Ovary (tissue), 9 donors: ENCODE measurements around the gene TEX13A. TPM values are rescaled to one million over a fixed set of nuclear protein-coding genes. Genes with fewer than 3 reads are reported as not detected.

ENCODE experiments used
- DNase-seq, 5 donors: peaks; one replicate each; pipeline ENCODE4 v3.0.0-alpha.2; 2019 to 2020
- H3K27ac ChIP-seq, 2 donors: fragments of 200-600 bp; one replicate each; pipeline versions ENCODE4 v1.5.1 to v1.8.0; 2019 to 2022
- H3K27me3 ChIP-seq: fragments of 200-600 bp; one replicate; pipeline ENCODE4 v1.8.0; 2022
- H3K36me3 ChIP-seq: fragments of 200-600 bp; sonication (generic); one replicate; pipeline ENCODE4 v1.5.1; 2019
- H3K4me1 ChIP-seq: one replicate; pipeline ENCODE4 v1.8.1; 2013; ENCODE audit warnings: mild to moderate bottlenecking, moderate library complexity; ENCODE audit not compliant: insufficient read depth
- H3K4me3 ChIP-seq: fragments of 200-600 bp; sonication (generic); one replicate; pipeline ENCODE4 v1.5.1; 2017
- H3K9me3 ChIP-seq, 2 donors: fragments of 200-600 bp in 1 of 2; sonication (generic) in 1 of 2; one replicate each; pipeline versions ENCODE4 v1.5.1 to v1.8.1; 2013 to 2019; ENCODE audit warnings: mild to moderate bottlenecking in 1 of 2, moderate library complexity in 1 of 2
- CTCF ChIP-seq, 3 donors: fragments of 450-650 bp in 2 of 3; fragments of 200-600 bp in 1 of 3; IDR thresholded peaks; one replicate each; pipeline versions ENCODE4 v1.5.1 to v1.8.0; 2016 to 2022; ENCODE audit warnings: antibody characterized with exemption in 3 of 3, mild to moderate bottlenecking in 1 of 3
- EP300 ChIP-seq: sonication (generic); formaldehyde crosslinking; IDR thresholded peaks from one replicate; pipeline ENCODE4 v1.6.1; 2017; ENCODE audit warnings: antibody characterized with exemption
- POLR2A ChIP-seq: fragments of 450-650 bp; IDR thresholded peaks from one replicate; pipeline ENCODE4 v1.6.1; 2017; ENCODE audit warnings: antibody characterized with exemption, mild to moderate bottlenecking, moderate library complexity
- WGBS, 3 donors: extraction: QIAGEN DNeasy Blood & Tissue Kit in 1 of 3; methylation state at CpG; one replicate each; pipeline versions ENCODE4 v1.1.5 to v1.1.7; 2013 to 2017; 5-methylcytosine and 5-hydroxymethylcytosine counted together
- intact Hi-C, 4 donors: fragments of 100-400 bp; cut with DNase I; formaldehyde crosslinking; loops; one replicate each; pipeline versions ENCODE4 v1.11.0 to v1.15.1; 2022 to 2023
- polyA plus RNA-seq, 2 donors: library from polyadenylated mRNA; stranded (reverse); fragments of 200-250 nt in 1 of 2; fragments of 350-450 nt in 1 of 2; fragmentation: Illumina TruSeq in 1 of 2; extraction: RNeasy Lipid Tissue Mini Kit (QIAGEN cat#74804) in 1 of 2; gene quantifications; one replicate each; pipeline ENCODE4 v1.2.3, GENCODE V29; 2013 to 2014
- total RNA-seq, 7 donors: library from RNA; depleted of rRNA in 2 of 7; stranded (reverse); fragments of >200 nt in 2 of 7; fragmentation: NEBNext Ultra II Directional in 3 of 7; extraction: Animal tissue kit (Norgen Biotek cat#: 25700) in 3 of 7; gene quantifications; one replicate each; pipeline versions ENCODE4 v1.1.0 to v1.2.4, GENCODE V29; 2016 to 2023
- donor health status: DM: no; HTN: no; CAD: no; lungs with moderate emphysema.
- donor health status: DM: no; HTN: no; CAD: no.
- donor health status: Bipolar disorder and iron deficiency.
- donor health status: DM: yes; HTN: yes; CAD: no.
- donor health status: DM: no; HTN: no; CAD: no.
- donor health status: DM: yes; HTN: yes; CAD: no.

The TEX13A gene
- total and polyA plus RNA-seq, 9 donors, result not detected

DNA sequence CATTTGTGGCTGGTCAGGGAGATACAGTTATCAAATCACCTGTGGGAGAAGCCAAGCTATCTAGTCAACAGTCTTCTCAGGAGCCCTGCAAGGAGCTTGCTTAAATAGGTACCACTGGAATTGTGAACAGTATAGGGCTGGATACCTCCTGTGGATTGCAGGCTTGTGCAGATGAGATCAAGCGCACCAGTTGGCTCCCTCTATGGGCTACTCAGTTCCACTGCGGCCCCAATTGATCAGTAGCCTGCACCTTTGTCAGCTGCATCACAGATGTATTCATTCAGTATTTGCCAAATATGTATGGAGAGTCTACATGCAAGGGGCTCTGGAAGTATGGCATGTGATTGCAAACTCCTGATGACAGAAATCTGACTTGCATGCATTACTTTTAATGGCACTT is 28.6 kb downstream of the TEX13A start:
- no peaks in the 10 kb centered on the region for H3K9me3 ChIP-seq
- no peaks in the 10 kb centered on the region for H3K27me3 ChIP-seq
- H3K4me3 ChIP-seq, result no peak overlapping the region
- no peaks in the 10 kb centered on the region for H3K36me3 ChIP-seq
- intact Hi-C loops, result loop anchor here in 1 of 4 donors (10.0 kb wide), 1 partner anchor 1573 kb away; no protein-coding TSS in a partner anchor
- DNase-seq, result no peak
- H3K4me1 ChIP-seq, result no peaks in the 10 kb centered on the region
- 36 to 39% (median 38%) methylated on average over 2 of the region's 2 CpGs for WGBS, 3 donors
- TF ChIP-seq POLR2A, result no peak
- no peak for TF ChIP-seq CTCF (IDR thresholded peaks at IDR 0.05)
- TF ChIP-seq EP300, result no peak
- H3K27ac ChIP-seq, result no peak overlapping the region

DNA sequence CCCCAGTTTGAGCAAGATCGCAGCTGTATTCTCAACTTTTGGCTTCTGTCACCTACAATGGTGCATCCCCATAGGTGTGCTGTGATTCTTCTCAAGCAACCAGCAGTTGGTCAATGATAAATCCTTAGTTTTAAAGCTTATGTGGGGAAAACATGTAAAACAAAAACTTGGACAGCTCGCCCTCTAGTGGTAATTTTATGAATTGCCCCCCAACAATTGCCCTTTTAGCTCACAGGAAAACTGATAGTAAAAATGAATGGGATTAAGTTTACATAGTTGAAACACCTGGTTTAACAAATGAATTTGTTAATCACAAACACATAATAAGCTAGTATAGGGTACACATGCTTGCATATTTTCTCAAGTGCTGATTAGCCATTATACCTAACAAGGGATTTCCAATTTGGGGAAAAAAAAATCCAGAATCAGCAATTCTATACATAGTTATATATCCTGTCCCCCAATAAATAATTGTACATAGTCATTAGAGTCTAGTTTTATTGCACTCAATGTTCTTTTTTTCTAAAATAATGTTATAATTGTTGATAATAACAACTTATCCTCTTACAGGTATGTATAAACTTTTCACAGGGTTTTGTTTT is 30.1 kb downstream of the TEX13A start:
- Histone ChIP-seq H3K4me1 (no peaks in the 10 kb centered on the region), H3K27ac (no peak overlapping the region), H3K4me3 (no peak overlapping the region), H3K9me3 (no peaks in the 10 kb centered on the region), H3K27me3 (no peaks in the 10 kb centered on the region), H3K36me3 (no peaks in the 10 kb centered on the region)
- DNase-seq, result no peak
- WGBS, 3 donors, result 4 to 9% (median 9%) methylated on average over 2 of the region's 2 CpGs
- TF ChIP-seq POLR2A (no peak), CTCF (IDR thresholded peaks at IDR 0.05) (peak; percentile 31 to 44 (median 42)), EP300 (no peak)
- intact Hi-C loops, result loop anchor here in 1 of 4 donors (10.0 kb wide), 1 partner anchor 1574 kb away; no protein-coding TSS in a partner anchor

DNA sequence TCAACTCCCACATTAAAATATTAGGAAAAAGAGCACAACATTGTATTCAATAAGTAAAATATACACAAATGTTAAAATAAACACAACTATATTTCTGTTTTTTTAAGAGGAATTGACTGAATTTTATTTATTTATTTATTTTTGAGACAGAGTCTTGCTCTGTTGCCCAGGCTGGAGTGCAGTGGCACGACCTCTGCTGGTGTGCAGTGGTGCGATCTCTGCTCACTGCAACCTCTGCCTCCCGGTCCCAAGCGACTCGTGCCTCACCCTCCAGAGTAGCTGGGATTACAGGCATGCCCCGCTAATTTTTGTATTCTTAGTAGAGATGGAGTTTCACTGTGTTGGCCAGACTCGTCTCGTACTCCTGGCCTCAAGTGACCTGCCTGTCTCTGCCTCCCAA is 31.4 kb downstream of the TEX13A start:
- intact Hi-C loops, result no loop called here
- H3K4me3 ChIP-seq, result no peak overlapping the region
- 80 to 83% (median 81%) methylated on average over 8 of the region's 8 CpGs for WGBS, 3 donors
- no peak for TF ChIP-seq CTCF (IDR thresholded peaks at IDR 0.05)
- no peak for TF ChIP-seq EP300
- no peak for TF ChIP-seq POLR2A
- no peaks in the 10 kb centered on the region for H3K4me1 ChIP-seq
- no peak overlapping the region for H3K27ac ChIP-seq
- H3K36me3 ChIP-seq, result no peaks in the 10 kb centered on the region
- DNase-seq, result no peak
- H3K27me3 ChIP-seq, result no peaks in the 10 kb centered on the region
- no peaks in the 10 kb centered on the region for H3K9me3 ChIP-seq

DNA sequence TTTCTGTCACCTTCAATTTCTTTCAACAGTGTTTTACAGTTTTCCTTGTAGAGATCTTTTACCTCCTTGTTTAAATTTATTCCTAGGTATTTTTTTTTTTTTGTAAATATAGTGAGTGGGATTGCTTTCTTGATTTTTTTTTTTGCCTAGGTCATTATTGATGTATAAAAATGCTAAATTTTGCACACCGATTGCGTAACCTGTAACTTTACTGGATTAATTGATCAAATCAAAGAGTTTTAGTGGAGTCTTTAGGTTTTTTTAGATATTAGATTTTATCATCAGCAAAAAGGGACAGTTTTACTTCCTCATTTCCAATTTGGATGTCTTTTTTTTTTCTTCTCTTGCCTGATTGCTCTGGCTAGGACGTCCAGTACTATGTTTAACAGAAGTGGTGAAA is 40.9 kb downstream of the TEX13A start:
- WGBS, 3 donors, result 76 to 79% (median 79%) methylated on average over 3 of the region's 3 CpGs
- Histone ChIP-seq H3K27ac (no peak overlapping the region), H3K27me3 (no peaks in the 10 kb centered on the region), H3K4me1 (no peaks in the 10 kb centered on the region), H3K4me3 (no peak overlapping the region), H3K9me3 (no peaks in the 10 kb centered on the region), H3K36me3 (no peaks in the 10 kb centered on the region)
- TF ChIP-seq POLR2A (no peak), CTCF (IDR thresholded peaks at IDR 0.05) (no peak), EP300 (no peak)
- intact Hi-C loops, result no loop called here
- no peak for DNase-seq
